Thymus (tissue), 11 donors: ENCODE measurements around the gene CAMTA1. TPM values are rescaled to one million over a fixed set of nuclear protein-coding genes. Genes with fewer than 3 reads are reported as not detected.

Source experiments
- DNase-seq, 9 donors: peaks; one replicate each; pipeline ENCODE4 v3.0.0-alpha.2; 2013; ENCODE audit warnings: low spot score in 9 of 9, low read depth in 6 of 9, missing footprints in 1 of 9
- H3K27ac ChIP-seq, 2 donors: one replicate each; pipeline ENCODE4 v1.5.1; 2013; ENCODE audit warnings: control low read depth in 1 of 2, low read depth in 1 of 2, low read length in 1 of 2, mild to moderate bottlenecking in 1 of 2, moderate library complexity in 1 of 2
- H3K27me3 ChIP-seq, 2 donors: one replicate each; pipeline ENCODE4 v1.5.1; 2013; ENCODE audit warnings: low read length in 1 of 2; ENCODE audit not compliant: control insufficient read depth in 2 of 2, insufficient read depth in 1 of 2
- H3K36me3 ChIP-seq, 2 donors: one replicate each; pipeline ENCODE4 v1.5.1; 2013; ENCODE audit warnings: low read length in 1 of 2, mild to moderate bottlenecking in 1 of 2, moderate library complexity in 1 of 2; ENCODE audit not compliant: control insufficient read depth in 2 of 2, insufficient read depth in 2 of 2
- H3K4me1 ChIP-seq, 2 donors: one replicate each; pipeline ENCODE4 v1.5.1; 2013; ENCODE audit warnings: low read length in 2 of 2; ENCODE audit not compliant: control insufficient read depth in 2 of 2, insufficient read depth in 2 of 2
- H3K4me3 ChIP-seq, 2 donors: one replicate each; pipeline ENCODE4 v1.5.1; 2013; ENCODE audit warnings: low read length in 2 of 2, control low read depth in 1 of 2, mild to moderate bottlenecking in 1 of 2
- H3K9me3 ChIP-seq, 2 donors: one replicate each; pipeline ENCODE4 v1.5.1; 2013; ENCODE audit warnings: low read length in 1 of 2, mild to moderate bottlenecking in 1 of 2; ENCODE audit not compliant: control insufficient read depth in 2 of 2, insufficient read depth in 1 of 2
- WGBS: extraction: QIAGEN DNeasy Blood & Tissue Kit; methylation state at CpG from one replicate; pipeline ENCODE4 v1.1.7; 2013; 5-methylcytosine and 5-hydroxymethylcytosine counted together
- polyA plus RNA-seq: library from polyadenylated mRNA; stranded (reverse); fragments of 200-250 nt; gene quantifications from one replicate; pipeline ENCODE4 v1.2.3, GENCODE V29; 2013
- total RNA-seq: library from RNA; stranded (reverse); fragments of 120-200 nt; gene quantifications from one replicate; pipeline ENCODE4 v1.2.4, GENCODE V29; 2013
- donor health status: healthy.

The CAMTA1 gene
- total and polyA plus RNA-seq, 2 donors = 32.0 to 158 TPM

- Histone ChIP-seq H3K4me1 (no peaks in the 10 kb centered on the region), H3K27me3 (no peaks in the 10 kb centered on the region), H3K36me3 (no peaks in the 10 kb centered on the region), H3K9me3 (no peaks in the 10 kb centered on the region), H3K27ac (no peak overlapping the region), H3K4me3 (no peak overlapping the region)
- DNase-seq = no peak
- 94% methylated on average over 6 of the region's 6 CpGs for WGBS
Observed at GRCh38 chr1:7315946-7316345, 530.7 kb downstream of the CAMTA1 start.

GRCh38 chr1:7317888-7318287 lies 532.6 kb downstream of the CAMTA1 start:
- Histone ChIP-seq H3K27me3 (no peaks in the 10 kb centered on the region), H3K4me3 (no peak overlapping the region), H3K27ac (no peak overlapping the region), H3K9me3 (no peaks in the 10 kb centered on the region), H3K4me1 (no peaks in the 10 kb centered on the region), H3K36me3 (no peaks in the 10 kb centered on the region)
- 97% methylated on average over 2 of the region's 2 CpGs for WGBS
- no peak for DNase-seq

GRCh38 chr1:7319196-7319595 lies 533.9 kb downstream of the CAMTA1 start:
- no peak overlapping the region for H3K27ac ChIP-seq
- no peaks in the 10 kb centered on the region for H3K27me3 ChIP-seq
- no peaks in the 10 kb centered on the region for H3K4me1 ChIP-seq
- H3K4me3 ChIP-seq = no peak overlapping the region
- no peak for DNase-seq
- 92% methylated on average over 5 of the region's 5 CpGs for WGBS
- H3K36me3 ChIP-seq = no peaks in the 10 kb centered on the region
- H3K9me3 ChIP-seq = no peaks in the 10 kb centered on the region

GRCh38 chr1:7320661-7321060 lies 535.4 kb downstream of the CAMTA1 start:
- Histone ChIP-seq H3K4me1 (no peaks in the 10 kb centered on the region), H3K9me3 (no peaks in the 10 kb centered on the region), H3K4me3 (no peak overlapping the region), H3K27me3 (no peaks in the 10 kb centered on the region), H3K36me3 (no peaks in the 10 kb centered on the region), H3K27ac (no peak overlapping the region)
- DNase-seq = no peak

- no peak for DNase-seq
- no peaks in the 10 kb centered on the region for H3K36me3 ChIP-seq
- H3K4me1 ChIP-seq = no peaks in the 10 kb centered on the region
- no peaks in the 10 kb centered on the region for H3K27me3 ChIP-seq
- no peak overlapping the region for H3K4me3 ChIP-seq
- H3K27ac ChIP-seq = no peak overlapping the region
- no peaks in the 10 kb centered on the region for H3K9me3 ChIP-seq
- 98% methylated on average over 2 of the region's 2 CpGs for WGBS
Observed at GRCh38 chr1:7322283-7322785, 537.1 kb downstream of the CAMTA1 start.

GRCh38 chr1:7322912-7323311 lies 537.7 kb downstream of the CAMTA1 start:
- H3K27me3 ChIP-seq = no peaks in the 10 kb centered on the region
- H3K27ac ChIP-seq = no peak overlapping the region
- no peak for DNase-seq
- H3K4me1 ChIP-seq = no peaks in the 10 kb centered on the region
- H3K36me3 ChIP-seq = no peaks in the 10 kb centered on the region
- 78% methylated on average over 1 of the region's 1 CpG for WGBS
- no peak overlapping the region for H3K4me3 ChIP-seq
- no peaks in the 10 kb centered on the region for H3K9me3 ChIP-seq

- Histone ChIP-seq H3K9me3 (no peaks in the 10 kb centered on the region), H3K4me3 (no peak overlapping the region), H3K27ac (no peak overlapping the region), H3K27me3 (no peaks in the 10 kb centered on the region), H3K36me3 (no peaks in the 10 kb centered on the region), H3K4me1 (no peaks in the 10 kb centered on the region)
- WGBS = 91% methylated on average over 3 of the region's 3 CpGs
- DNase-seq = no peak
Observed at GRCh38 chr1:7325254-7325653, 540.0 kb downstream of the CAMTA1 start.

GRCh38 chr1:7326366-7326765 lies 541.1 kb downstream of the CAMTA1 start:
- H3K27ac ChIP-seq = no peak overlapping the region
- H3K36me3 ChIP-seq = no peaks in the 10 kb centered on the region
- no peaks in the 10 kb centered on the region for H3K9me3 ChIP-seq
- H3K4me1 ChIP-seq = no peaks in the 10 kb centered on the region
- DNase-seq = no peak
- H3K27me3 ChIP-seq = no peaks in the 10 kb centered on the region
- no peak overlapping the region for H3K4me3 ChIP-seq
- 83% methylated on average over 2 of the region's 2 CpGs for whole genome bisulfite sequencing

- WGBS = 82% methylated on average over 3 of the region's 3 CpGs
- no peak for DNase-seq
Observed at GRCh38 chr1:7327849-7328248, 542.6 kb downstream of the CAMTA1 start.

More at GRCh38 chr1:7327849-7328248, 542.6 kb downstream of the CAMTA1 start:
- Histone ChIP-seq H3K9me3 (no peaks in the 10 kb centered on the region), H3K4me3 (no peak overlapping the region), H3K36me3 (no peaks in the 10 kb centered on the region), H3K27me3 (no peaks in the 10 kb centered on the region), H3K4me1 (no peaks in the 10 kb centered on the region), H3K27ac (no peak overlapping the region)
